D721Med (cell line): ENCODE measurements around the gene DNAJC11.

ENCODE experiments used
- DNase-seq: peaks from one replicate; pipeline ENCODE4 v3.0.0; 2011; ENCODE audit warnings: low spot score; ENCODE audit not compliant: insufficient read length
- FAIRE-seq: peaks from 2 replicates; lab custom pipeline; 2011; peaks lifted over from hg19 to GRCh38; lab: Jason Lieb, UNC
- TF ChIP-seq, protein P1 (sequence below): IDR thresholded peaks from 2 replicates; pipeline ENCODE4 v1.5.1; 2012; ENCODE audit warnings: mild to moderate bottlenecking, control low read depth; ENCODE audit not compliant: insufficient read depth; ENCODE audit errors: missing control alignments

Gene DNAJC11

GRCh38 chr1:6614929-6615785 lies 86.5 kb downstream of the DNAJC11 start:
- DNase-seq (no peak), FAIRE-seq (no peak)
- TF ChIP-seq, protein P1, sequence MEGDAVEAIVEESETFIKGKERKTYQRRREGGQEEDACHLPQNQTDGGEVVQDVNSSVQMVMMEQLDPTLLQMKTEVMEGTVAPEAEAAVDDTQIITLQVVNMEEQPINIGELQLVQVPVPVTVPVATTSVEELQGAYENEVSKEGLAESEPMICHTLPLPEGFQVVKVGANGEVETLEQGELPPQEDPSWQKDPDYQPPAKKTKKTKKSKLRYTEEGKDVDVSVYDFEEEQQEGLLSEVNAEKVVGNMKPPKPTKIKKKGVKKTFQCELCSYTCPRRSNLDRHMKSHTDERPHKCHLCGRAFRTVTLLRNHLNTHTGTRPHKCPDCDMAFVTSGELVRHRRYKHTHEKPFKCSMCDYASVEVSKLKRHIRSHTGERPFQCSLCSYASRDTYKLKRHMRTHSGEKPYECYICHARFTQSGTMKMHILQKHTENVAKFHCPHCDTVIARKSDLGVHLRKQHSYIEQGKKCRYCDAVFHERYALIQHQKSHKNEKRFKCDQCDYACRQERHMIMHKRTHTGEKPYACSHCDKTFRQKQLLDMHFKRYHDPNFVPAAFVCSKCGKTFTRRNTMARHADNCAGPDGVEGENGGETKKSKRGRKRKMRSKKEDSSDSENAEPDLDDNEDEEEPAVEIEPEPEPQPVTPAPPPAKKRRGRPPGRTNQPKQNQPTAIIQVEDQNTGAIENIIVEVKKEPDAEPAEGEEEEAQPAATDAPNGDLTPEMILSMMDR: no peak

DNA sequence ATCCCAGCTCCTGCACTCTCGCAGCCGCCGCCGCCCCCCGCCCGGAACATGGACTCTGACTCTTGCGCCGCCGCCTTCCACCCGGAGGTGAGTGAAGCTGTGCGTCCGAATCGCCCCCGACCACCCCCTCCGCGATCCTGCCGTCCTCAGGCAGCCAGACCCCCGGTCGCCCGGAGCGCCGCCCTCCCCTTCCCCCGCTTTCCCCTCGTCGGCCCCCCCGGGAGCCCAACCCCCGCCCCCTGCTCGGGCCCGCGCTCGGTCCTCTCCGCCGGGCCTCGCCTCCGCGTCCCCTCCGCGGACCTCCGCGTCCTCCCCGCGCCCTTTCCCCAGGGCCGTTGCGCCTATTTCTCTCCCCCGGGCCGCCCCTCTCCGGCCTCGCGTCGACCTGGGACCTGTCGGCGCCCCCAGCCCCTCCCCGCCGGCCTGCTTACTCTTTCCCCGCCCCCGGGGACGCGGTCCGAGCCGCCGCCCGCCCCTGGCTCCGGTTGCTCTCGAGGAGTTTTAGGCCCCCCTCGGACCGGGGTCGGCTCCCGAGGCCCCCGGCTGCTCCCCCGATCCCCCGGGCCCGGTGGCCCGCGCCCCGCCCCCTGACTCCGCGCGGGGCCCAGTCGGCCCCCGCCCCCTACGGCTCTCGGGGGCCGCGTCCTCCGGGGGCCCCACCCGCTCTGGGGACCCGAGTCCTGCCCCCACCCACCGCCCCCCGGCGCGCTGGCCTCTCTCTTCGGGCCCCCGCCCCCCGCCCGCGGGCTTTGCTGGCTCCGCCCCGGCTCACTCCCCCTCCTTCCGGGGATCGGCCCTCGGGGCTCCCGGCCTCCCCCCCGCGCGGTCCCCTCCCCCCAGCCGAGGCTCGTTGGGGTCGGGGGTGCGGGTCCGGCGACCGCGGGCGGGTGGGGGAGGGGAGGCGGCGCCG lies 87.3 kb downstream of the DNAJC11 start:
- FAIRE-seq (no peak), DNase-seq (peak; percentile 50)

GRCh38 chr1:6613361-6614018 lies 88.1 kb downstream of the DNAJC11 start, which contains the start of gene PHF13:
TSS of gene PHF13 (plus strand) at chr1:6613731. CDS start at chr1:6614067, 336 bp downstream.
- TF ChIP-seq, protein P1: no peak
- DNase-seq: peak; percentile 78
- no peak for FAIRE-seq

More for the DNA sequence above, 87.3 kb downstream of the DNAJC11 start:
- TF ChIP-seq, protein P1: no peak

GRCh38 chr1:6612641-6613360 lies 88.8 kb downstream of the DNAJC11 start:
- FAIRE-seq: no peak
- TF ChIP-seq, protein P1: no peak
- DNase-seq: no peak

- DNase-seq: no peak
- TF ChIP-seq, protein P1: no peak
- no peak for FAIRE-seq
Observed at GRCh38 chr1:6603915-6604558, 97.6 kb downstream of the DNAJC11 start.
